UCSD-AML1 (cell line): ENCODE measurements around the gene SLC9A1.

ENCODE experiments used
- DNase-seq: peaks from one replicate; lab custom pipeline; 2025; ENCODE audit not compliant: unreplicated experiment; lab: John Stamatoyannopoulos, UW

The SLC9A1 gene

DNA sequence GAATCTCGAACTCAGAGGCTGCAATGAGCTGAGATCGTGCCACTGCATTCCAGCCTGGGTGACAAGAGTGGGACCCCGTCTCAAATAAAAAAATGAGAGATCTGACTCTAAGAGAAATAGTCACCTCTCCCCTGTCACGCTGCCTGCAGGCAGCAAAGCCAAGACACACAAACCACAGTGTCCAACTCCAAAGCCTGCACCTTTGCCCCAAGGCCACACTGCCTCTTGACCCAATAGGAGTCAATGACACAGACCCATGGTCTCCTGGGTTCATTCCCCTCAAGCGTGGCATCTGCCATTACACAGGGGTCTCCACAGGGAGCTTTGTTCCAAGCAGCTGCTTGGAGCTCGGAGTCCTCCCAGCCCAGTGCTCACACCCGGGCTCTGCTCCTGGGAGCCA is 46.3 kb downstream of the SLC9A1 start:
- no peak for DNase-seq

DNA sequence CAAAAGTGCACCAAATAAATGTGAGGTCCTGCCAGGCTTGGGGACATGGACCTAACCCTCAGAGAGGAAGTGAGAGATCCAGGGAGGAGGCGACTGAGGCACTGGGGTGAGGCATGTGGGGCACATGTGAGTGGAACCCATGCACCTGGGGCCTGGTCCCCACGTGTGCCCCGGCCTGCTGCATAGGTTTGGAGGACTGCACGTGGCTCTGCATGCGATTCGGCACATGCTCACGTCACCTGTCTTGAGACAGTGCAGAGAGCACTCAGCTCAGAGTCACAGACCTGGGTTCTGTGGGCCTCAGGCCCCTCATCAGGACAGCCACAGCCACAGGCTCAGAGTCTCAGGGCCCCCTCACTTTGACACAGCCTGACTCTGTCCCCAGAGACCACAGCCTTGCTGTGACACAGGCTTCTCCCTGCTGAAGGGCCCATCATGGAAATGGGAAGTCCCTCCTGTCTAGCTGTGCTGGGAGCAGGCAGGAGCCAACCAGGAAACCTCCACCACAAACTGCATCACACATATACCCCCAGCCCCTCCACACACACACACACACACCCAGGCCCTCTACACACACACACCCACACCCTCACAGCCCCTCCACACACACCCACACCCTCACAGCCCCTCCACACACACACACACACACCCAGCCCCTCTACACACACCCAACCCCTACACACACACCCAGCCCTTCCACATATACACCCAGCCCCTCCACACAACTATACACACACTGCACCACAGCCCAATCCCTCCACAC is 48.2 kb downstream of the SLC9A1 start:
- peak; percentile 57 for DNase-seq

DNA sequence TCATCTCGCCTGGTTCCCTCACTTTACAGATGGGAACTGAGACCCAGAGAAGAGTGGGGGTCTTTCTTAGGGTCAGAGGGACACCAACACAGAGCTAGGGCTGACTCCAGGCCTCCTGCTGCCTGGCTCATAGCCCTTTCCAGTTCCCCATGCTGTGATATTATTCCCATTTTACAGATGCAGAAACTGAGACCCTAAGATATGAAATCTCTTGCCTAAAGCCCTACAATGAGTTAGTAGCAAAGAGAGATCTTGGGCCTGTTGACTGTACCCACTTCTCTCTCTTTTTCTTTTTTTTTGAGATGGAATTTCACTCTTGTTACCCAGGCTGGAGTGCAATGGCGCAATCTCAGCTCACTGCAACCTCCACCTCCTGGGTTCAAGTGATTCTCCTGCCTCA is 49.9 kb downstream of the SLC9A1 start:
- DNase-seq = no peak

DNA sequence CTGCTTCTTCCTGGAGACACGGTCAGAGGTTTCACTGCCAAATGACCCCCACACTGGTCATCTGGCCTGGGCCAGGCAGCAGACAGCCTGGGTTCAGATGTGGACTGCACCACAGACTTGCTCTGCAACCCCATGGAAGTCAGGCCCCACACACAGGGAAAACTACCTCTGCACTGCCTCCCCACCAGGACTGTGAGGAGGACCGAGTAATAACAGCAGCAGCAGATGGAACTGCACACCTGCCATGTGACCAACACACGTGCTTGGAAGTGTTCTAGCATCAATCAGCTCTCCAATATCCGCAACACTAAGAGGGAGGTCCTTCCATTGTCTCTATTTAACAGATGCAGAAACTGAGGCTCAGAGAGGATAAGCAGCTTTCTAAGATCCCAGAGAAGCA is 51.4 kb downstream of the SLC9A1 start:
- DNase-seq = no peak

DNA sequence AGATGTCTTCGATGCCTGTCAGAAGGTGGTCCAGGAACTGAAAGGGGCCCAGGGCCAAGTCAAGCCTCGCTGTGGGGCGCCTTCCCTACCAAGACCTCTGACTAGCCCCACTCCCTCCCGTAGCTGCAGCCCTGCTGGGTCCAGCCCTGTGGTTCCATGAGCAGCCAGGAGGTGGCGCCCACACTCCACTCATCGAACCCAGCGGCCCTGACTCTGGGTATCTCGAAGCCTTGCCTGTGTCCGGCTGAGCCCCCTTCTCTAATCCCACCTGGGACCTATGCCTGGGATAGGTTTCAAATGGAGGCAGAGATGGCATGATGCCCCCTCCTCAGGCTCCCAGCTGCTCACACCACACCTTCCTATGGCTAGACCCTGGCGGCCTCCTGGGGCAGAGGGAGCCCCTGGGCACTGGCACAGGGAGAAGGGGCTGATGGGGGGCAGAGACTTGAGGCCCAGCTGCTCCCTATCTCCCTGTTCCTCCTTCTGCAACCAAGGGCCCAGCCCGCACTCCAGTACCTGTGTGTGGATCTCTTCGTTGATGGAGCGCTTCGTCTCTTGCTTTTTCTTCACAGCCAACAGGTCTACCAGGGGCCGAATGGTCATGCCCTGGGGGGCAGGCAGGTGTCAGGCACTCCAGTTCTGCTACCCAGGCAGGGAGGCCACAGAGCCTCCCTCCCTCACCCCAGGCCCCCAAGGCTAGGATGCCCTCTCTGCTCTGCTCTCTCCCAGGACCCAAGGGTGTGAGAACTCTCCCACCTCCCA is 52.0 kb downstream of the SLC9A1 start:
- DNase-seq = peak; percentile 77

DNA sequence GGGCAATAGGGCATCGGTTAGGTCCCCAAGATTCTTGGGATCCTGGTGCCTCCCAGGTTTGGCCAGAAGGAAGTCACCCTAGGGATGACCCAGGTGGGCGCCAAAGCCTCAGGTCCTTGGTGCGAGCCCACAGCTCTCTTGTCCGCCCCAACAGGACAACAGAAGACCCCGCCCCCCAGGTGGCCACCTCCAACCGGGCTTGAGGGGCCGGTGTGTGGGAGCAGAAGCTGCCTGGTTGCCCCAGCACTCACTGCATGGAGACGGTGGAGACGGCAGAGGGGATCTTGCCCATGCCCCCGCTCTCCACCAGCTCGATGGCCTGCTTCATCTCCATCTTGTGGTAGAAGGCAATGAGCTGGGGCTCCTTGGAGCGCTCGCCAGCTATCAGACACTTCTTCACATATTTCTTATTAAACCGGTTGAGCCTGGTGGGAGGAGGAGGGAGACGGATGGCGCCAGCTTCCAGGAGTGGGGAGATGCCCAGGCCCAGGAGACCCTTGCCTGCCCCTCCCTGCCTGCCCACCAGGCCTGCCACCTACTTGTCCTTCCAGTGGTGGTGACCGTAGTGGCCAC is 52.7 kb downstream of the SLC9A1 start:
- DNase-seq = no peak

DNA sequence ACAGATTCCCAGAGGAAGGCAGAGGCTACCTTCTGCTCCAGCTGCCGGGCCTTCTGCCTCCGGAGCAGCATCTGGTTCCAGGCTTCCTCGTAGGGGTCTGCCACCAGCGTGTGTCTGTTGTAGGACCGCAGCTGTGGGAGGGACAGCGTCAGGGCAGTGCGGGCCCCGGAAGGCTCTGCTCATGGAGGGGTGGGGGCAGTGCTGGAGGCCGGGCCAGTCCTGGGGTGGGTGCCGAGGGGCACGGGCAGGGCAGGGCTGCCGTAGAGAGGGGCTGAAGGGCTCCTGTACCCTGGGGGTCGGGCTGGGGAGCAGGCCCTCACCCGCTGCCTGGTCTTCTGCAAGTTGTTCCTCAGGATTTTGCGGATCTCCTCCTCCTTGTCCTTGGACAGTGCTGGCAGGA is 53.2 kb downstream of the SLC9A1 start:
- no peak for DNase-seq

DNA sequence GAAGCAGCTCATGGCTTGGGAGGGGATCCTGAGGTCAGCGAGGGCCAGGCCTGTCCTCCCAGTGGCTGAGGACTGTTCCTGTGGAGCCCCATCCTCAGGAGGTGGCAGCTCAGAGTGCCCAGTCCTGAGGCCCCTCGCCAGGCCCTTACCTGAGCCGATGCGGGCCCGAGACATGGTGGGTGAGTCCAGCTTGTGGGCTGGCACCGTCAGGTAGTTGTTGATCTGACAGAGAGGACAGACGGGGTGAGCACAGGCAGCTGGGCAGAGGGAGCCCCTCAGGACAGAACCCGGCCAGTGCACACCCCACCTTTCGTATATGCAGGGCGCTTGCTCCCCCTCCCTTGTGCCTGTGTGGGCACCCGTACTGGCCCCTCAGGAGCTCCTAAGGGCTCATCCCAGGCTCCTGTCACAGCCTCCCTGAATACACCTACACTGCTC is 53.9 kb downstream of the SLC9A1 start:
- no peak for DNase-seq

DNA sequence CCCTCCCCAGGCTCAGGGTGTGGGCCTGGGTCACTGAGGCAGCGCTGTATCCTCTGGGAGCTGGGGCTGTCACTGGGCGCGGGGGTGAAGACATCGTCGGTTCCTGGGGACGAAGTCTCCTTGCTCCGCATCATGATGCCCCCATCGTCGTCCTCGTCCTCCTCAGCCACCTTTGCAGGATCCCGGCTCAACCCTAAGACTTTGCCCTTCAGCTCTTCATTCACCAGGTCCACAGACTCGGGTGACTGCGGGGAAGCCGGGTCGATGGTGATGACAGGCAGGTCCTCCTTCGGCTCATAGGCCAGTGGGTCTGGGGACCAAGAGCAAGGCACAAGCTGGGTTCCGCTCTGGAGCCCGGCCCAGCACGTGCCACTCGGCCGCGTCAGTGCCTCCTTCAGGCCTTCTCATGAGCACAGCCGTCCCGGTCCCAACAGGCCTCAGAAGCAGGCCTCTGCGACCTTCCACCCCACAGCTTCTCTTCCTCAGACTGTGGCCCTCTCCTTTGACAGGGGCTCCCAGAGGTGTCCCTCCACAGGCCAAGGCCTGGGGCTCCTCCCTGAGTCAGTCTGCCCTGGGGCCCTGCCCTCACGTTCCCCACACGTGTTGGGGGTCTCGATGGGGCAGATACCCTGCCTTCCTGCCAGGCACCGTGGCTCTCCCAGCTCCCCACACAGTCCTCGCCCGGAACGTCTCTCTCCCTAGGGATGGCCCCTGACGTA is 54.4 kb downstream of the SLC9A1 start:
- DNase-seq = no peak

DNA sequence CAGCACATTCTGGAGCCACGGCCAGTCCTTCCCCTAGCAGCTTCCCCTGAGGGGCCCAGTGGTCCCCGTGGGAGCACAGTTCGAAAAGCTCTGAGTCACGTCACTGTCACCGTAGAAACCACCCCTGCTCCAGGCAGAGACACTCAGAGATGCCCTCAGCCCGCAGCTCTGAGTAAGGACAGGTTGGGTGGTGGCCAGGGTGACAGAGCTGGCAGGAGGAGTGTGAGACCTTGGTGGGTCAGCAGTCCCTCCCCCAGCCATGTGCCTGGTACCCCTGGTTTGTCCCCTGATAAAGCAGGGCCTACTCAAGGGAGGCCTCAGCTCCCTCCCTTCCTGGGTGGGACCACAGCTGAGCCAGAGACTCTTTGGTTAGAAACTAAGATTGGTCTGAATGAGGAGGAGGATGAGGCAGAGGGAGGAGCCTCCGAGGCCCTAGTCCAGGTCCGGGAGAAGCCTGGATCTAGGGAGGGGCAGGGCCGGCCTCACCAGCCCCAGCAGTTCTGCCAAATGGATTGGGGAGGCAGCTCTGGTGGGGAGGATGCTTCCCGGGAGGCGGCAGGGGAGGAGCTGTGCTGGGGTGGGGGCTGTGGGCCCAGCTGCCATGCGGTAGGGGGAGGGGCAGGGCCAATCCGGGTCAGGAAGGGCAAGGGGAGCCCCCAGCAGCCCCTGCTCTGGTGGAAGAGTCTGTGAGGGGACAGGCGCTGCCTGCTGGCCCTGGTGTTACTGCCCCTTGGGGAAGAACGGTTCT is 55.2 kb downstream of the SLC9A1 start:
- DNase-seq = no peak

DNA sequence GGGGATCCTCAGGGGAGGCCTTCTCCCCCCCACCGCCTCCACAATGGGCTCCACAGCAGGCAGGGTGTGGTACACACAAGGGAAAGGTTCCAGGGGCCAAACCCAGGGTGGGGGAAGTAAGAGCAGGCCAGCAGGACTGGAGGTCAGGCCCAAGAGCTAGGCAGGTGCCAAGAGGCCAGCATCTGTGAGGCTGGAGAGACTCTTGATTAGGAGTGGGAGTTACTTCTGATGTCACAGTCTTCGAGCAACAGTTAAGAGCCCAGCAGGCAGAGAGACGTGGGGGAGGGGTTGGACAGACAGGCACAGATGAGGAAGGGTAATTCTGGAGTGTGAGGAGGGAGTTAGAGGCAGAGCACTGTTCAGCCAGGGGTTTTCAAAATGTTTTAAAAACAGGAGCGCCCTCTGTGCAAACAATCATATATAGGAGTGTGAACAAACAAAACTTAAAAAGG is 55.8 kb downstream of the SLC9A1 start:
- no peak for DNase-seq

DNA sequence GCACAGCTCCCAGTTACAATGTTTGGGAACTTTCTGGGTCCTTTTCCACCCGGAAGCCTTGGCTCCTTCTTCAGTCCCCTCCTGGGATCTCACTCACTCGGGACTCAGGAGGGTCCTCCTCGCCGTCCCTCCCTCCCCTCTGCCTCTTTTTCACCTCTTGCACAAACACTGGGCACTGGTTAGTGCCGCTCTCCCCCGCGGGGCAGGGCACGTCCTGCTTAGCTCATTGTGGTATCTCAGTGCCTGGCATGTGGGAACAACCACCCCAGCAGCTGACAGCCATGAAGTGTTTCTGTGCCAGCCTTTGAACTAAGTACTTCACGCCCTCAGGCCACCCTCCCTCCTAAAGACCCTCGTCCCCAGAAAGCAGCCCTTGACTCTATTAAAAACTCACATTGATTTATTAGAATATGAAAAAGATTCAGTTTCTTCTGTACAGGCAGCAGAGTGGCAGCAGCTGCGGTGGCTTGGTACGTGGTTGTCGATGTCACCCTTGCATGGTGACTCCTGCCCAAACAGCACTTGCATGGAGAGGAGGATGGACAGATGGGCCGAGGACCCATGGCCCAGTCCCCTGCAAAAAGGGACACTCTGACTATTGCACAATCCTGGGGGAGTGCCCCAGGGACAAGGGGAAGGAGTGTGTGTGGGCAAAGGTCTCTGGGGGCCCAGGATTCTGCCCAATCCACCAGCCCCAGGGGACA is 56.3 kb downstream of the SLC9A1 start:
- DNase-seq = no peak

DNA sequence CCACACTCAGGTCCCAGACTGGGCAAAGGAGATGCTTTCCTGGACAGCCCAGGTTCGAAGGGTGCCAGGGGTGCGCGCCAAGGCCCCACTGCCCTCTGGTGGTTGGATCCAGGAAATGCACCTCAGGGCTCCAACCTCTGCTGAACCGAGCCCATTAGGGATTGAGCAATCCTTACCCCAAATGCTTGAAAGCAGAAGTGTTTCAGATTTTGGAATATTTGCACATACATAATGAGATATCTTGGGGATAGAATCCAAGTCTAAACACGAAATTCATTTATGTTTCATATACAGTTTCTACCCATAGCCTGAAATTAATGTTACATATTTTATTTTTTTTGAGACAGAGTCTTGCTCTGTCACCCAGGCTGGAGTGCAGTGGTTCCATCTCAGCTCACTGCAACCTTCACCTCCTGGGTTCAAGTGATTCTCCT is 57.4 kb downstream of the SLC9A1 start:
- DNase-seq = peak; percentile 76

DNA sequence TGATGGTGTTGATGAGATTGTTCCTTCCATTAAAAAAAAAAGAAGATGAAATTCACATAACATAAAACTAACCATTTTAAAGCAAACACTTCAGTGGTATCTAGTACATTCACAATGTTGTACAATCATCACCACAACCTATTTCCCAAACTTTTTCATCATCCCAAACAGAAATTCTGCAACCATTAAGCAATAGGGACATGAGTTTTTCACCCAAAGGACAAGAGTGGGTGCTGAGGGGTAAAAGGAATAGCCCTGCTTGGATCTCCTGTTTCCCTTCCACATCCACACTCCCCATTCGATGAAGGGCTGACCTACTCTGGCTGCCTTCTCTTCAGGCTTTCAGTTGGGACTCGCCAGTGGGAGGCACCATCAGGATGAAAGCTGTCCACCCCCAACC is 59.3 kb downstream of the SLC9A1 start:
- DNase-seq = no peak

DNA sequence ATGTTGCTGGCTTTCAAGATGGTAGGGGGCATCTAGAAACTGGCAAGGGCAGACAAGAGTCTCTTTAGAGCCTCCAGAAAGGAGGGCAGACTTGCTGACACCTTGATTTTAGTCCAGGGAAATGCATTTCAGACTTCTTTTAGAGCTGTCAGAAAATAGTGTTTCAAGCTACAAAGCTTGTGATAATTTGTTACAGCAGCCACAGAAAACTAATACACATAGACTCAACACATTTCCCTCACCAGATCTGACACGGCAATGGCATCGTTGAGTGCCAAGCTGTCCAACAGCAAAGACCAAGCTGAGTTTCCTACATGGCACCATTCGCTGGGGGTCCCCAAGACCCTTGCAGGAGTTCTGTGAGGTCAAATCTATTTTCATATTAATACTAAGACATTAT is 62.0 kb downstream of the SLC9A1 start:
- no peak for DNase-seq

DNA sequence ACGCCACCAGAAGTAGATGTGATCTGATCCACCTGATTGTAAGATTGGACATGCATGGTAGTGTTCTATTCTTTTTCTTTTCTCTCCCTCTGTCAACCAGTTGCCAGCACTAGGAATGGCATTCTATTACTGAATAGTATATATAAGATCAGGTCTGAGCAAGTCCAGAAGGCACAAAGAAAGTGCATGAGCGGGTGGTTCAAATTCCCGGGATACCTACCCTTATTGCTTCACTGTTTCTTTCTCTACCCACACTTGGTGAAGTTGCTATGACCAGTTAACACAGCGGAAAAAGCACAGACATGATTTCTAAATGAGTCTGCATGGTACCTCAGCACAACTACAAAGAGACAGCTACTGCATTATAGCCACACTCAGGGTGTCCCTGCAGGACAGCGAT is 64.0 kb downstream of the SLC9A1 start:
- no peak for DNase-seq

DNA sequence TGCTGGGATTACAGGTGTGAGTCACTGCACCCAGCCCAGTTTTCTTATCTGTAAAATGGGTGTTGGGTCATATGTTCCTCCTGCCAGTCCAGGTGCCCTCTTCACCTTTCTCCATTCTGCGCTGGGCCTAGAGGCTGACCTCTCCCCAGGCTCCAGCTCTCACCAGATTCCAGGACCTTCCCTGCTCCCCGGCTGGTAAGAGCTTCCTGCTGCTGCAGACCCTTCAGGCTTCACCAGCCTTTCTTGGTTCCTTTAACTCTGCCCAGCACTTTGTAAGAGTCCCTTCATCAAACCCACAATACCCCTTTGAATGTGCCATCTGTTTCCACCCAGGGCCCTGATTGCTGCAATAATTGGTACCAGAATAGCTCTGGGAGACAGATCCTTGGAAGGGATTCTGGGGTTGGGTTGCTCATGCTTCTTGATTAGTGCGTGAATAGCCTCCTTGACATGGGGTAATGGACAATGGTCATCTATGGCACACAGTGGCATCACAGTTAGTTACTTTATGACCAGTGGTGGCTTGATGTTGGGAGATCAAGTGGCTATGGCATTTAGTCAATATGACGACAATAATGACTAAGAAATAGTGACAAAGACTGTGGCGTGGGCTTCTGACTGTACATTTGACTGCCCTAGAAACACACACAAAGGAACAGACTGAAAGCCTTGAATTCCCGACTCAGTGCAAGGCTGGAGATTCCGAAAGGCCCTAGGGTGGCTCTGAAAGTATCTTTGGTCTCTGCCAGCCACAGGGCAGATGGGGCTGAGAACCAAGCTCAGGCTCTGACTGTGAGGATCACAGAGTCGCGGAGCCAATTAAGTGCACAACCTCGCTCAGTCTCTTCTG is 67.3 kb downstream of the SLC9A1 start:
- no peak for DNase-seq

DNA sequence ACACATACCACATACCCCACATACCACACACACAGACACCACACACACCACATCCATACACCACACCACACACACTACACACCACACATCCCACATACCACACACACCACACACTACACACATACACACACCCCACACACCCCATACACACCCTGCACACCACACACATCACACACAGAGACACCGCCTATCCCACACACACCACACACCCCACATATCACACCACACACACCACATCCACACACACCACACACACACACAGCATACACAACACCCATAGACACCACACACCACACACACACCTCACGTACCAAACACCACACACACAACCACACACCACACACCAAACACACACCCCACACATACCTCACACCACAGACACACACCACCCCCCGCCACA is 68.3 kb downstream of the SLC9A1 start:
- DNase-seq = no peak

DNA sequence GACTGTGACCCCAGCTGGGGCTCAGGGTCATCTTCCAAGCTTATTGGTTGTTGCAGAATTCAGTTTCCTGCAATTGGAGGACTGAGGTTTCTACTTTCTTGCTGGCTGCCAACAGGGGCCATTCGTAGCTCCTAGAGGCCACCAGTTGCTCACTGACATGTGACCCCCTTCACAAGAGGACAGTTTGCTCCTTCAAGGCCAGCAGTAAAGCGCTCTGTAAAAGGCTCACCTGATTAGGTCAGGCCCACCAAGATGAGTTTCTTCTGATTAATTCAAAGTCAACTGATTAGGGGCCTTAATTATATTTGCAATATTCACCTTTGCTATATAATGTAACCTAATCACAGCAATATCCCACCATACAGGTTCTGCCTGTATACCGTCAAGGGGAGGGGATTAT is 68.9 kb downstream of the SLC9A1 start:
- DNase-seq = no peak
